MM.1S (cell line): Measurements from ENCODE around the gene GORASP1.

ENCODE experiments used
- DNase-seq: peaks from one replicate; pipeline ENCODE4 v3.0.0-alpha.2; 2015
- H2AFZ ChIP-seq: fragments of 300-600 bp; sonication (generic); 2 replicates; pipeline ENCODE4 v1.6.0; 2016; ENCODE audit warnings: antibody characterized with exemption, low read length
- H3F3A ChIP-seq: fragments of 300-600 bp; sonication (generic); 2 replicates; pipeline ENCODE4 v1.6.1; 2016; ENCODE audit warnings: mild to moderate bottlenecking, antibody characterized with exemption, low read length, moderate library complexity, mixed read lengths; ENCODE audit not compliant: insufficient read depth
- H3K27ac ChIP-seq: fragments of 300-600 bp; sonication (generic); 2 replicates; pipeline ENCODE4 v1.5.1; 2016; ENCODE audit warnings: mild to moderate bottlenecking, low read length
- H3K27me3 ChIP-seq: fragments of 300-600 bp; sonication (generic); replicated peaks from 2 replicates; pipeline ENCODE4 v1.6.0; 2016; ENCODE audit warnings: low read length; ENCODE audit not compliant: insufficient read depth
- H3K36me3 ChIP-seq: fragments of 300-600 bp; sonication (generic); replicated peaks from 2 replicates; pipeline ENCODE4 v1.6.1; 2016; ENCODE audit warnings: mild to moderate bottlenecking, low read length, mixed read lengths; ENCODE audit not compliant: insufficient read depth
- H3K4me1 ChIP-seq: fragments of 300-600 bp; sonication (generic); 2 replicates; pipeline ENCODE4 v1.6.1; 2016; ENCODE audit warnings: low read length, mixed read lengths
- H3K4me2 ChIP-seq: fragments of 300-600 bp; sonication (generic); 2 replicates; pipeline ENCODE4 v1.6.0; 2016; ENCODE audit warnings: low read depth, low read length
- H3K4me3 ChIP-seq: fragments of 300-600 bp; sonication (generic); 2 replicates; pipeline ENCODE4 v1.5.1; 2016; ENCODE audit warnings: low read length, mixed read lengths
- H3K79me2 ChIP-seq: fragments of 300-600 bp; sonication (generic); 2 replicates; pipeline ENCODE4 v1.6.1; 2016; ENCODE audit warnings: mixed run types, low read length, mixed read lengths
- H3K9ac ChIP-seq: fragments of 300-600 bp; sonication (generic); 2 replicates; pipeline ENCODE4 v1.6.1; 2016; ENCODE audit warnings: low read length, mixed read lengths
- H3K9me2 ChIP-seq: fragments of 300-600 bp; sonication (generic); replicated peaks from 2 replicates; pipeline ENCODE4 v1.6.1; 2016; ENCODE audit warnings: mild to moderate bottlenecking, low read length, mixed read lengths; ENCODE audit not compliant: insufficient read depth
- H3K9me3 ChIP-seq: fragments of 300-600 bp; sonication (generic); replicated peaks from 2 replicates; pipeline ENCODE4 v1.6.1; 2016; ENCODE audit warnings: mild to moderate bottlenecking, low read length, mixed read lengths; ENCODE audit not compliant: insufficient read depth
- H4K20me1 ChIP-seq: fragments of 300-600 bp; sonication (generic); 2 replicates; pipeline ENCODE4 v1.6.1; 2016; ENCODE audit warnings: mild to moderate bottlenecking, low read length, moderate library complexity, mixed read lengths; ENCODE audit not compliant: insufficient read depth
- EZH2 ChIP-seq: fragments of 300-600 bp; sonication (generic); optimal IDR thresholded peaks from 2 replicates; pipeline ENCODE3; 2017; ENCODE audit warnings: low read depth, mild to moderate bottlenecking, antibody characterized with exemption, low read length, mixed read lengths
- EZH2phosphoT487 ChIP-seq: fragments of 300-600 bp; sonication (generic); IDR thresholded peaks from 2 replicates; pipeline ENCODE4 v1.6.1; 2018; ENCODE audit warnings: antibody characterized with exemption, low read length
- TF ChIP-seq, protein P1 (sequence below): fragments of 300-600 bp; sonication (generic); IDR thresholded peaks from 2 replicates; pipeline ENCODE4 v1.5.1; 2016; ENCODE audit warnings: antibody characterized with exemption, low read length, mixed read lengths

Gene GORASP1

DNA sequence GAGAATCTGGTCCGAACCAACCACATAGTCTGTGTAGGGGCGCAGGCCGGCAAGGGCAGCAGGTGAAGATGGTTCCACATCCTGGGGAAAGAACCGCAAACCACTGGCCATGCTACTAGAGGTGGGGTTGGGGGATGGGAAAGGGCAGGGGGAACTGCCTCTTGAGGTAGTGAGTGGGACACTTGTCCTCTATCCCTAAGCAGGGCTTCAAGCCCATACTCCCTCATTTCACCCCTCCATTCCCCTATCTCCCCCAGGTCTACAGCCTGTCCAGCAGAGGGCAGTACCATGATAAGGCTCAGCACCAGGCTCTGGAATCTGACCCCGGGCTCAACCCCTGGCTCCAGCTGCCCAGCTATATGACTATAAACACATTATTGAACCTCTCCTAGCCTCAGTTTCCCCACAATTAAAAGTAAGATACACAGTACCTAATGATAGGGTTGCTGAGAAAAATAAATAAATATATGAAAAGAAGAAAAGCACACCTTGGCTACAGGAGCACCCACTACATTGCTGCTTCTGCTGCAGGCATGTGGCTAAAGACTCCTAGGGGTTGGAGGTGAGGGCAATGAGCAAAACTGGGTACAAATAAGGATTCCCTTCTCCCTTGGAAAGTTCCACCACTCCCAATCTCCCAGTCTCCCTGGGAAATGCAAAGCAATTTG is 6.3 kb downstream of the GORASP1 start:
- no peaks in the 10 kb centered on the region for H3K9me3 ChIP-seq
- H3K4me1 ChIP-seq = peaks cover 8% of the 10 kb centered on the region
- H3K79me2 ChIP-seq = peaks cover 40% of the 10 kb centered on the region
- H3F3A ChIP-seq = no peaks in the 10 kb centered on the region
- H3K4me3 ChIP-seq = no peak overlapping the region
- no peak overlapping the region for H2AFZ ChIP-seq
- no peak overlapping the region for H3K9ac ChIP-seq
- peak; percentile 55 for DNase-seq
- H3K27ac ChIP-seq = no peak overlapping the region
- H3K4me2 ChIP-seq = no peak overlapping the region
- H3K9me2 ChIP-seq = no peaks in the 10 kb centered on the region
- TF ChIP-seq EZH2phosphoT487 (no peak), EZH2 (no peak)
- TF ChIP-seq, protein P1, sequence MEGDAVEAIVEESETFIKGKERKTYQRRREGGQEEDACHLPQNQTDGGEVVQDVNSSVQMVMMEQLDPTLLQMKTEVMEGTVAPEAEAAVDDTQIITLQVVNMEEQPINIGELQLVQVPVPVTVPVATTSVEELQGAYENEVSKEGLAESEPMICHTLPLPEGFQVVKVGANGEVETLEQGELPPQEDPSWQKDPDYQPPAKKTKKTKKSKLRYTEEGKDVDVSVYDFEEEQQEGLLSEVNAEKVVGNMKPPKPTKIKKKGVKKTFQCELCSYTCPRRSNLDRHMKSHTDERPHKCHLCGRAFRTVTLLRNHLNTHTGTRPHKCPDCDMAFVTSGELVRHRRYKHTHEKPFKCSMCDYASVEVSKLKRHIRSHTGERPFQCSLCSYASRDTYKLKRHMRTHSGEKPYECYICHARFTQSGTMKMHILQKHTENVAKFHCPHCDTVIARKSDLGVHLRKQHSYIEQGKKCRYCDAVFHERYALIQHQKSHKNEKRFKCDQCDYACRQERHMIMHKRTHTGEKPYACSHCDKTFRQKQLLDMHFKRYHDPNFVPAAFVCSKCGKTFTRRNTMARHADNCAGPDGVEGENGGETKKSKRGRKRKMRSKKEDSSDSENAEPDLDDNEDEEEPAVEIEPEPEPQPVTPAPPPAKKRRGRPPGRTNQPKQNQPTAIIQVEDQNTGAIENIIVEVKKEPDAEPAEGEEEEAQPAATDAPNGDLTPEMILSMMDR = peak; percentile 80
- no peaks in the 10 kb centered on the region for H3K36me3 ChIP-seq
- no peaks in the 10 kb centered on the region for H3K27me3 ChIP-seq
- no peaks in the 10 kb centered on the region for H4K20me1 ChIP-seq

DNA sequence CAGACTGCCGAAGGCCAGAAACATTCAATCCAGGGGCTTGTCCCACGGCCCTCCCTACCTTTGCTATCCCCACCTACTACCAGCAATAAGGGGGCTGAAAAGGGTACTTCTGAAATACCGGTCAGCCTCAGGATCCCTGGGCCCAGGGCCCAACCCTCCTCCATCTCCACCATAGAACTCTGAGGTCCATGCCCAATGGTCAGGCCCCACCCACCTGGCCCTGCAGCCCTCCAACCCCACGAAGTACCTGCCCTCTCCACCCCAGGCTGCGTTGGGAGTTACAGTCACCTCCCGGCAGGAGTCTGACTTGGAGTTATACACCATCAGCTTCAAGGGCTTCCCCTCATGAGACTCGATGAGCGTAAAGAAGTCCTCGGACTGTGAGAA is 6.9 kb downstream of the GORASP1 start:
- Histone ChIP-seq H4K20me1 (no peaks in the 10 kb centered on the region), H3K4me1 (peaks cover 1% of the 10 kb centered on the region; the same call in 1 of the 2 replicates), H3F3A (no peaks in the 10 kb centered on the region), H3K9me3 (no peaks in the 10 kb centered on the region), H2AFZ (no peak overlapping the region), H3K79me2 (peaks cover 34% of the 10 kb centered on the region), H3K36me3 (no peaks in the 10 kb centered on the region), H3K4me2 (no peak overlapping the region), H3K4me3 (no peak overlapping the region), H3K9ac (no peak overlapping the region), H3K27ac (no peak overlapping the region), H3K9me2 (no peaks in the 10 kb centered on the region), H3K27me3 (no peaks in the 10 kb centered on the region)
- DNase-seq = no peak
- TF ChIP-seq, protein P1 = no peak
- TF ChIP-seq EZH2 (no peak), EZH2phosphoT487 (no peak)

DNA sequence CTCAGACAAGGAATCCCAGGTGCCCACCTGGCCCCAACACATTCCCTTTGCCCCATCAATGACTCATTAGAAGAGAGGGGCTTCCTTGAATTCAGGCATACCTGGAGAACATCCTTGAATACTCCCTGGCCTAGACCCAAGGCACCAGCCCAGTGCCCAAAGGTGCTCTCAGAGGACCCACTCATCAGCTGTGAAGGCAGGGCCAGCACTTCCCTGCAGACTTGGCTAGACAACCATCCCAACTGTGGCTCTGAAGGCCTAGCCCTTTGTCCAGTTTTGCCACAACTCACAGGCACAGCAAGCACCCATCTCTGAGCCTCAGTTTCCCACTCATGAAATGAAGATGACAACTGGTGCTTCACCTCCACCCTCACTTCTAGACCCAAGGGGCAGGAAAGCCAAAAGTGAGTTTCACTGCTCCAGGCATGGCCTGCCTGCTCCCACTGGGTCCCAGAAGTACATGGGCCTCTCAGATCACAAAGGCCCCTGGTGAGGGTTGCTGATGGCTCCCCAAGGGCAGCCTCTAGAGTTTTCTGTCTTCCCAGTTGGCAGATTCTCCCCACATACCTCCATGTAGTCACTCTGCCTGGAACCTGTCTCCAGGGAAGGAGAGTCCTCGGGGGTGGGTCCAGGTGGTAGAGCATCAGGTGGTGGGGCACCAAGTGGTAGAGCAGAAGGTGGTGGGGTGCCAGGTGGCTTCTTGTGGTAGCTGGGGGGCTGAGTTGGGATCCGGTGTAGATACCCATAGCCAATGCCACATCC is 7.5 kb downstream of the GORASP1 start:
- Histone ChIP-seq H3K4me1 (no peaks in the 10 kb centered on the region), H3K79me2 (peaks cover 28% of the 10 kb centered on the region), H3K4me3 (no peak overlapping the region), H3K36me3 (no peaks in the 10 kb centered on the region), H3K27me3 (no peaks in the 10 kb centered on the region), H3K4me2 (no peak overlapping the region), H3K27ac (no peak overlapping the region), H3F3A (no peaks in the 10 kb centered on the region), H3K9ac (no peak overlapping the region), H2AFZ (no peak overlapping the region), H3K9me3 (no peaks in the 10 kb centered on the region), H3K9me2 (no peaks in the 10 kb centered on the region), H4K20me1 (no peaks in the 10 kb centered on the region)
- TF ChIP-seq, protein P1 = no peak
- no peak for TF ChIP-seq EZH2
- no peak for TF ChIP-seq EZH2phosphoT487
- DNase-seq = no peak
